Ascending aorta (tissue), 2 donors: ENCODE measurements around the gene TMPRSS6. TPM values are rescaled to one million over a fixed set of nuclear protein-coding genes. Genes with fewer than 3 reads are reported as not detected.

Experiments
- DNase-seq, 2 donors: peaks; one replicate each; pipeline ENCODE4 v3.0.0-alpha.2; 2019; ENCODE audit warnings: low spot score in 2 of 2
- H3K27ac ChIP-seq, 2 donors: fragments of 200-600 bp; sonication (generic); one replicate each; pipeline ENCODE4 v1.5.1; 2016 to 2017; ENCODE audit warnings: mild to moderate bottlenecking in 1 of 2
- H3K27me3 ChIP-seq: fragments of 200-600 bp; sonication (generic); one replicate; pipeline ENCODE4 v1.5.1; 2017
- H3K36me3 ChIP-seq, 2 donors: fragments of 200-600 bp; sonication (generic); one replicate each; pipeline ENCODE4 v1.5.1; 2016
- H3K4me1 ChIP-seq, 2 donors: fragments of 200-600 bp; sonication (generic); one replicate each; pipeline ENCODE4 v1.5.1; 2016 to 2017; ENCODE audit warnings: mild to moderate bottlenecking in 1 of 2
- H3K4me3 ChIP-seq, 2 donors: fragments of 200-600 bp; sonication (generic); one replicate each; pipeline ENCODE4 v1.5.1; 2016 to 2017; ENCODE audit warnings: mild to moderate bottlenecking in 1 of 2
- H3K9me3 ChIP-seq, 2 donors: fragments of 200-600 bp; sonication (generic); one replicate each; pipeline ENCODE4 v1.5.1; 2016
- CTCF ChIP-seq, 3 experiments: fragments of 200-600 bp in 2 of 3; fragments of 450-650 bp in 1 of 3; sonication (generic) in 2 of 3; IDR thresholded peaks; one replicate each; pipeline ENCODE4 v1.5.1; 2016 to 2019; ENCODE audit warnings: antibody characterized with exemption in 3 of 3, mild to moderate bottlenecking in 1 of 3, moderate library complexity in 1 of 3
- intact Hi-C: fragments of 100-400 bp; cut with DNase I; formaldehyde crosslinking; loops from one replicate; pipeline ENCODE4 v1.15.1; 2023
- total RNA-seq: library from RNA; depleted of rRNA; stranded (reverse); fragments of >200 nt; gene quantifications from one replicate; pipeline ENCODE4 v1.1.0, GENCODE V29; 2016

TMPRSS6 gene
- total RNA-seq, 1 donor from 2014 or later = not detected

GRCh38 chr22:37019309-37020191 lies 90.0 kb downstream of the TMPRSS6 start, which contains the start of the genes MPST and TST:
Gene MPST (plus strand): TSS chr22:37019742. CDS start chr22:37019837, 95 bp downstream.
Gene TST (minus strand): TSS chr22:37019447. CDS start chr22:37018732, 715 bp downstream.
- DNase-seq = peak; percentile 13 to 81
- peaks cover 11 to 41% of the 10 kb centered on the region in 2 donors for H3K4me1 ChIP-seq
- H3K27ac ChIP-seq = peak within 1 kb of the TSS; percentile 88 to 95
- intact Hi-C loops = loop anchor here (1.0 to 2.0 kb wide), 3 partner anchors 32 to 243 kb away; partner anchors contain the start of genes IFT27 and KCTD17
- H3K36me3 ChIP-seq = peaks cover 3 to 5% of the 10 kb centered on the region in 2 donors
- H3K4me3 ChIP-seq = peak within 1 kb of the TSS; percentile 88 to 98
- no peaks in the 10 kb centered on the region for H3K27me3 ChIP-seq
- TF ChIP-seq CTCF (IDR thresholded peaks at IDR 0.05) = peak in 2 of 3 experiments; percentile 11 to 73
- H3K9me3 ChIP-seq = no peaks in the 10 kb centered on the region

GRCh38 chr22:37018815-37019308 lies 90.7 kb downstream of the TMPRSS6 start:
- Histone ChIP-seq H3K4me3 (peak overlapping the region; percentile 88 to 98), H3K4me1 (peaks cover 11 to 41% of the 10 kb centered on the region in 2 donors), H3K27ac (peak overlapping the region; percentile 88 to 95), H3K36me3 (no peaks in the 10 kb centered on the region), H3K9me3 (no peaks in the 10 kb centered on the region), H3K27me3 (no peaks in the 10 kb centered on the region)
- no peak for TF ChIP-seq CTCF (IDR thresholded peaks at IDR 0.05)
- peak; percentile 19 to 80 for DNase-seq
- intact Hi-C loops = loop anchor here (1.0 to 2.0 kb wide), 3 partner anchors 32 to 242 kb away; partner anchors contain the start of genes IFT27 and KCTD17

- no peak for TF ChIP-seq CTCF (IDR thresholded peaks at IDR 0.05)
- H3K27ac ChIP-seq = peak overlapping the region in 1 of 2 donors; percentile 88
- no peaks in the 10 kb centered on the region for H3K27me3 ChIP-seq
- H3K9me3 ChIP-seq = no peaks in the 10 kb centered on the region
- no peak for DNase-seq
- H3K4me3 ChIP-seq = peak overlapping the region; percentile 88 to 98
- peaks cover 11 to 39% of the 10 kb centered on the region in 2 donors for H3K4me1 ChIP-seq
- intact Hi-C loops = loop anchor here (2.0 kb wide), 1 partner anchor 241 kb away; the partner anchor contains the start of gene IFT27
- no peaks in the 10 kb centered on the region for H3K36me3 ChIP-seq
These were observed 91.3 kb downstream of the TMPRSS6 start for GRCh38 chr22:37018086-37018814.

GRCh38 chr22:37017356-37017755 lies 92.2 kb downstream of the TMPRSS6 start:
- no peaks in the 10 kb centered on the region for H3K27me3 ChIP-seq
- no peak for TF ChIP-seq CTCF (IDR thresholded peaks at IDR 0.05)
- no peak overlapping the region for H3K27ac ChIP-seq
- H3K9me3 ChIP-seq = no peaks in the 10 kb centered on the region
- peaks cover 11 to 34% of the 10 kb centered on the region in 2 donors for H3K4me1 ChIP-seq
- no peak overlapping the region for H3K4me3 ChIP-seq
- H3K36me3 ChIP-seq = no peaks in the 10 kb centered on the region
- intact Hi-C loops = no loop called here
- DNase-seq = peak in 1 of 2 donors; percentile 56
